Measurements from ENCODE around the gene CAB39L. TPM values are rescaled to one million over a fixed set of nuclear protein-coding genes. Genes with fewer than 3 reads are reported as not detected.

The CAB39L gene
- total RNA-seq, 2 donors from 2014 or later: 5.1 to 13.8 TPM

- Mint-ChIP-seq H3K9me3 (no peaks in the 10 kb centered on the region), H3K27me3 (no peaks in the 10 kb centered on the region), H3K4me3 (no peak overlapping the region), H3K27ac (no peak overlapping the region), H3K36me3 (ENCODE audit: low read depth) (peaks cover 16% of the 10 kb centered on the region), H3K4me1 (no peaks in the 10 kb centered on the region)
- no peak for ATAC-seq (replicated peaks)
Measured at GRCh38 chr13:49357694-49358093, 86.2 kb downstream of the CAB39L start.

GRCh38 chr13:49356223-49356622, 87.6 kb downstream of the CAB39L start:
- Mint-ChIP-seq H3K27me3 (no peaks in the 10 kb centered on the region), H3K4me1 (peaks cover 6% of the 10 kb centered on the region), H3K4me3 (no peak overlapping the region), H3K9me3 (no peaks in the 10 kb centered on the region), H3K27ac (no peak overlapping the region), H3K36me3 (ENCODE audit: low read depth) (peaks cover 16% of the 10 kb centered on the region)
- no peak for ATAC-seq (replicated peaks)

GRCh38 chr13:49354719-49355118, 89.1 kb downstream of the CAB39L start:
- H3K36me3 Mint-ChIP-seq (ENCODE audit: low read depth): peaks cover 16% of the 10 kb centered on the region
- no peaks in the 10 kb centered on the region for H3K27me3 Mint-ChIP-seq
- ATAC-seq (replicated peaks): no peak

GRCh38 chr13:49353908-49354307, 90.0 kb downstream of the CAB39L start:
- no peak overlapping the region for H3K27ac Mint-ChIP-seq
- no peak for ATAC-seq (replicated peaks)
- no peak overlapping the region for H3K4me3 Mint-ChIP-seq
- no peaks in the 10 kb centered on the region for H3K27me3 Mint-ChIP-seq
- H3K4me1 Mint-ChIP-seq: peaks cover 8% of the 10 kb centered on the region
- H3K9me3 Mint-ChIP-seq: no peaks in the 10 kb centered on the region
- peaks cover 16% of the 10 kb centered on the region for H3K36me3 Mint-ChIP-seq (ENCODE audit: low read depth)

More at GRCh38 chr13:49354719-49355118, 89.1 kb downstream of the CAB39L start:
- Mint-ChIP-seq H3K4me1 (peaks cover 6% of the 10 kb centered on the region), H3K9me3 (no peaks in the 10 kb centered on the region), H3K27ac (no peak overlapping the region), H3K4me3 (no peak overlapping the region)

- H3K4me1 Mint-ChIP-seq: peaks cover 11% of the 10 kb centered on the region
- no peak overlapping the region for H3K4me3 Mint-ChIP-seq
- ATAC-seq (replicated peaks): peak; percentile 66
- no peaks in the 10 kb centered on the region for H3K27me3 Mint-ChIP-seq
- no peaks in the 10 kb centered on the region for H3K9me3 Mint-ChIP-seq
- H3K36me3 Mint-ChIP-seq (ENCODE audit: low read depth): peaks cover under 1% of the 10 kb centered on the region
- no peak overlapping the region for H3K27ac Mint-ChIP-seq
Measured at GRCh38 chr13:49351871-49352270, 92.0 kb downstream of the CAB39L start.

GRCh38 chr13:49348751-49349150, 95.1 kb downstream of the CAB39L start:
- Mint-ChIP-seq H3K27ac (no peak overlapping the region), H3K9me3 (no peaks in the 10 kb centered on the region)
- no peak for ATAC-seq (replicated peaks)

GRCh38 chr13:49347650-49348385, 96.0 kb downstream of the CAB39L start:
- peaks cover 11% of the 10 kb centered on the region for H3K4me1 Mint-ChIP-seq
- no peaks in the 10 kb centered on the region for H3K36me3 Mint-ChIP-seq (ENCODE audit: low read depth)
- no peaks in the 10 kb centered on the region for H3K27me3 Mint-ChIP-seq
- no peak overlapping the region for H3K4me3 Mint-ChIP-seq
- H3K27ac Mint-ChIP-seq: no peak overlapping the region
- H3K9me3 Mint-ChIP-seq: no peaks in the 10 kb centered on the region
- ATAC-seq (replicated peaks): no peak

More at GRCh38 chr13:49348751-49349150, 95.1 kb downstream of the CAB39L start:
- H3K27me3 Mint-ChIP-seq: no peaks in the 10 kb centered on the region
- H3K4me3 Mint-ChIP-seq: no peak overlapping the region
- H3K4me1 Mint-ChIP-seq: peaks cover 11% of the 10 kb centered on the region
- no peaks in the 10 kb centered on the region for H3K36me3 Mint-ChIP-seq (ENCODE audit: low read depth)

- no peaks in the 10 kb centered on the region for H3K9me3 Mint-ChIP-seq
Measured at GRCh38 chr13:49346460-49346859, 97.4 kb downstream of the CAB39L start.

GRCh38 chr13:49343731-49344130, 100.1 kb downstream of the CAB39L start:
- no peaks in the 10 kb centered on the region for H3K36me3 Mint-ChIP-seq (ENCODE audit: low read depth)
- H3K27ac Mint-ChIP-seq: no peak overlapping the region
- no peaks in the 10 kb centered on the region for H3K27me3 Mint-ChIP-seq
- no peaks in the 10 kb centered on the region for H3K9me3 Mint-ChIP-seq
- no peak for ATAC-seq (replicated peaks)
- H3K4me1 Mint-ChIP-seq: peaks cover 2% of the 10 kb centered on the region
- H3K4me3 Mint-ChIP-seq: no peak overlapping the region

More at GRCh38 chr13:49346460-49346859, 97.4 kb downstream of the CAB39L start:
- Mint-ChIP-seq H3K36me3 (ENCODE audit: low read depth) (no peaks in the 10 kb centered on the region), H3K4me1 (peaks cover 6% of the 10 kb centered on the region), H3K27me3 (no peaks in the 10 kb centered on the region), H3K4me3 (no peak overlapping the region), H3K27ac (no peak overlapping the region)
- no peak for ATAC-seq (replicated peaks)

GRCh38 chr13:49343255-49343654, 100.6 kb downstream of the CAB39L start:
- no peak overlapping the region for H3K4me3 Mint-ChIP-seq
- H3K27me3 Mint-ChIP-seq: no peaks in the 10 kb centered on the region
- no peak overlapping the region for H3K27ac Mint-ChIP-seq
- H3K9me3 Mint-ChIP-seq: no peaks in the 10 kb centered on the region
- no peak for ATAC-seq (replicated peaks)
- H3K36me3 Mint-ChIP-seq (ENCODE audit: low read depth): no peaks in the 10 kb centered on the region
- H3K4me1 Mint-ChIP-seq: no peaks in the 10 kb centered on the region

- no peaks in the 10 kb centered on the region for H3K36me3 Mint-ChIP-seq (ENCODE audit: low read depth)
- H3K27me3 Mint-ChIP-seq: no peaks in the 10 kb centered on the region
- H3K4me3 Mint-ChIP-seq: no peak overlapping the region
- no peaks in the 10 kb centered on the region for H3K9me3 Mint-ChIP-seq
- H3K27ac Mint-ChIP-seq: no peak overlapping the region
- H3K4me1 Mint-ChIP-seq: no peaks in the 10 kb centered on the region
- no peak for ATAC-seq (replicated peaks)
Measured at GRCh38 chr13:49342454-49342853, 101.4 kb downstream of the CAB39L start.

GRCh38 chr13:49341941-49342340, 101.9 kb downstream of the CAB39L start:
- no peak overlapping the region for H3K27ac Mint-ChIP-seq
- H3K4me3 Mint-ChIP-seq: no peak overlapping the region
- no peaks in the 10 kb centered on the region for H3K27me3 Mint-ChIP-seq
- H3K36me3 Mint-ChIP-seq (ENCODE audit: low read depth): no peaks in the 10 kb centered on the region
- H3K9me3 Mint-ChIP-seq: no peaks in the 10 kb centered on the region
- H3K4me1 Mint-ChIP-seq: no peaks in the 10 kb centered on the region
- no peak for ATAC-seq (replicated peaks)

GRCh38 chr13:49341517-49341916, 102.3 kb downstream of the CAB39L start:
- H3K36me3 Mint-ChIP-seq (ENCODE audit: low read depth): no peaks in the 10 kb centered on the region

GRCh38 chr13:49340161-49340560, 103.7 kb downstream of the CAB39L start:
- Mint-ChIP-seq H3K36me3 (ENCODE audit: low read depth) (no peaks in the 10 kb centered on the region), H3K27ac (no peak overlapping the region), H3K4me3 (no peak overlapping the region), H3K27me3 (no peaks in the 10 kb centered on the region), H3K4me1 (no peaks in the 10 kb centered on the region), H3K9me3 (no peaks in the 10 kb centered on the region)
- no peak for ATAC-seq (replicated peaks)

More at GRCh38 chr13:49341517-49341916, 102.3 kb downstream of the CAB39L start:
- Mint-ChIP-seq H3K27me3 (no peaks in the 10 kb centered on the region), H3K4me1 (no peaks in the 10 kb centered on the region), H3K9me3 (no peaks in the 10 kb centered on the region), H3K4me3 (no peak overlapping the region), H3K27ac (no peak overlapping the region)
- no peak for ATAC-seq (replicated peaks)

- Mint-ChIP-seq H3K36me3 (ENCODE audit: low read depth) (peaks cover 7% of the 10 kb centered on the region), H3K27me3 (no peaks in the 10 kb centered on the region), H3K4me1 (no peaks in the 10 kb centered on the region), H3K9me3 (no peaks in the 10 kb centered on the region), H3K4me3 (no peak overlapping the region), H3K27ac (no peak overlapping the region)
- ATAC-seq (replicated peaks): no peak
Measured at GRCh38 chr13:49336655-49337054, 107.2 kb downstream of the CAB39L start.
